Activated effector memory CD4-positive, alpha-beta T cell treated with Interleukin-2 at 50 U/mL for 16 hours (primary cell): ENCODE results near the gene MVP.
"Not testable (repeated sequence)": the region's sequence is repeated elsewhere in the genome, so short reads cannot be mapped to it uniquely, and the experiment has no call there.

Experiments used
- DNase-seq: peaks from one replicate; pipeline ENCODE4 v3.0.0-alpha.2; 2020

Gene MVP

GRCh38 chr16:29820271-29820701 lies at the start of gene MVP:
MVP (plus strand) TSS chr16:29820462; CDS start chr16:29830550, 10,088 bp downstream.
- peak; percentile 37 for DNase-seq

GRCh38 chr16:29772330-29772729 lies 47.9 kb upstream of the MVP start:
- not testable (repeated sequence) for DNase-seq

- no peak for DNase-seq
These were observed 45.5 kb upstream of the MVP start for GRCh38 chr16:29774730-29775129.

GRCh38 chr16:29775742-29776408 lies 44.4 kb upstream of the MVP start:
- no peak for DNase-seq

GRCh38 chr16:29777576-29778350 lies 42.5 kb upstream of the MVP start, which contains the start of gene ZG16:
ZG16 (plus strand) TSS chr16:29778256; CDS start chr16:29779267, 1,011 bp downstream.
- no peak for DNase-seq

- no peak for DNase-seq
These were observed 40.8 kb upstream of the MVP start for GRCh38 chr16:29779474-29779873.

GRCh38 chr16:29783094-29783953 lies 36.9 kb upstream of the MVP start:
- DNase-seq: not testable (repeated sequence)

GRCh38 chr16:29784157-29784556 lies 36.1 kb upstream of the MVP start:
- DNase-seq: no peak

- peak; percentile 72 for DNase-seq
These were observed 35.3 kb upstream of the MVP start for GRCh38 chr16:29784901-29785500.

GRCh38 chr16:29787155-29787554 lies 33.1 kb upstream of the MVP start:
- DNase-seq: not testable (repeated sequence)

GRCh38 chr16:29789775-29790182 lies 30.5 kb upstream of the MVP start:
- no peak for DNase-seq

GRCh38 chr16:29790183-29790948 lies 29.9 kb upstream of the MVP start, which contains the start of gene KIF22:
KIF22 (plus strand) TSS chr16:29790751; CDS start chr16:29790760, 9 bp downstream.
- peak; percentile 99 for DNase-seq

- DNase-seq: no peak
These were observed 29.1 kb upstream of the MVP start for GRCh38 chr16:29790949-29791844.

- no peak for DNase-seq
These were observed 28.1 kb upstream of the MVP start for GRCh38 chr16:29791845-29792807.

GRCh38 chr16:29793153-29793552 lies 27.1 kb upstream of the MVP start:
- DNase-seq: not testable (repeated sequence)

- DNase-seq: no peak
These were observed 26.0 kb upstream of the MVP start for GRCh38 chr16:29794231-29794710.

- DNase-seq: no peak
These were observed 17.8 kb upstream of the MVP start for GRCh38 chr16:29802416-29802935.

GRCh38 chr16:29804020-29804419 lies 16.2 kb upstream of the MVP start:
- no peak for DNase-seq
